HUES6 (cell line): ENCODE results near the gene CGB7.

Source experiments
- H3K27ac ChIP-seq: 2 replicates; pipeline ENCODE4 v1.7.0; 2013; ENCODE audit warnings: low read depth, mild to moderate bottlenecking, low read length, inconsistent platforms
- H3K27me3 ChIP-seq: 2 replicates; pipeline ENCODE4 v1.6.1; 2013; ENCODE audit warnings: low read length; ENCODE audit not compliant: control insufficient read depth, insufficient read depth
- H3K36me3 ChIP-seq: 2 replicates; pipeline ENCODE4 v1.6.1; 2013; ENCODE audit warnings: low read length; ENCODE audit not compliant: control insufficient read depth, insufficient read depth
- H3K4me1 ChIP-seq: 2 replicates; pipeline ENCODE4 v1.6.1; 2013; ENCODE audit warnings: low read length; ENCODE audit not compliant: control insufficient read depth, insufficient read depth
- H3K4me3 ChIP-seq: 2 replicates; pipeline ENCODE4 v1.5.1; 2013; ENCODE audit warnings: low read depth, low read length
- H3K9ac ChIP-seq: one replicate; pipeline ENCODE4 v1.6.1; 2013; ENCODE audit warnings: mild to moderate bottlenecking, low read length
- H3K9me3 ChIP-seq: 2 replicates; pipeline ENCODE4 v1.6.1; 2013; ENCODE audit warnings: low read depth, low read length; ENCODE audit not compliant: control insufficient read depth, insufficient read depth

Gene CGB7

DNA sequence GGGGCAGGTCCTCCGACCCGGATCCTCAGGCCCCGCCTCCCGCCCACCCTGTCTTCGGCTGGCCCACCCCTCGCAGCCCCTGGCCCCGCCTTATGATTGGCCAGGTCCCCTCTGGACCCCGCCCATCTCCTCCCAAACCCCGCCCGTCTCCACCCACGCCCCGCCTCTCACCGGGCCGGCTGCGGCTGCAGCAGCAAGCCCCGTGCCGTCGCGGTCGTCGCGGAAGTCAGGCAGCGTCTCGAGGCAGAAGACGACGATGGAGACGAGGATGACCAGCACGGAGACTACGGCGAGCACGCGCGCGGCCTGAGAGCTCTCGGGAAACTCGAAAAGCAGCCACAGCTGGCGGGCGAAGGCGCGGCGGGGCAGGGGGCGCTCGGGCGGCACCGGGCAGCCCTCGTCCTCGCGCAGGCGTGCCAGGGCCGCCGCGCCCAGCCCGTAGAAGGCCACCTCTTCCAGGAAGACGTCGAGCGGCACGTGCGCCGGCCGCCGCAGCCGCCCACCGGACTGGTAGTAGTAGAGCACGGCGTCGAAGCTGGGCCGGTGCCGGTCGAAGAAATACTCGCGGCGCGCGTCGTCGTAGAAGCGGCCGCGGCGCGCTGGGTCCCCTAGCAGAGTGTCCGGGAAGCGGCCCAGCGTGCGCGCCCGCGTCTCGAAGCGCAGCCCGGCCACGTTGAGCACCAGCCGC, 14.5 kb upstream of the CGB7 start:
- H3K27me3 ChIP-seq: peaks cover 76% of the 10 kb centered on the region

DNA sequence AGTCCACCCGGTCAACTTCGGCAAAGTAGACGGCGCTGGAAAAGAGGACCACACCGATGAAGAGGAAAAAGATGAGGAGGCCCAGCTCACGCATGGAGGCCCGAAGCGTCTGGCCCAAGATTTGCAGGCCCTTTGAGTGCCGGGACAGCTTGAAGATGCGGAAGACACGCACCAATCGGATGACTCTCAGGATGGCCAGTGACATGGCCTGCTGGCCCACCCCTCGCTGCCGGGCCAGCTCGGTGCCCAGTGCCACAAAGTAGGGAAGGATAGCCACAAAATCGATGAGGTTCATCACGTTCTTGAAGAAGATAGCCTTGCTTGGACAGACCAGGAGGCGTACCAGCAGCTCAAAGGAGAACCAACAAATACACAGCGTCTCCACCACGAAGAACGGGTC, 12.9 kb upstream of the CGB7 start:
- no peak overlapping the region for H3K4me3 ChIP-seq
- no peak overlapping the region for H3K27ac ChIP-seq
- H3K9me3 ChIP-seq: 0 out of 2 replicates have a peak, but pooled peaks cover 3% of the 10 kb centered on the region
- H3K27me3 ChIP-seq: peaks cover 92% of the 10 kb centered on the region
- H3K9ac ChIP-seq: no peak overlapping the region
- H3K4me1 ChIP-seq: peaks cover 16% of the 10 kb centered on the region
- no peaks in the 10 kb centered on the region for H3K36me3 ChIP-seq

More for the DNA sequence above, 14.5 kb upstream of the CGB7 start:
- Histone ChIP-seq H3K4me3 (peak overlapping the region; percentile 46; the same call in 1 of the 2 replicates), H3K27ac (no peak overlapping the region), H3K9ac (no peak overlapping the region), H3K4me1 (peaks cover 6% of the 10 kb centered on the region; the same call in 1 of the 2 replicates), H3K9me3 (0 out of 2 replicates have a peak, but pooled peaks cover 3% of the 10 kb centered on the region), H3K36me3 (no peaks in the 10 kb centered on the region)

DNA sequence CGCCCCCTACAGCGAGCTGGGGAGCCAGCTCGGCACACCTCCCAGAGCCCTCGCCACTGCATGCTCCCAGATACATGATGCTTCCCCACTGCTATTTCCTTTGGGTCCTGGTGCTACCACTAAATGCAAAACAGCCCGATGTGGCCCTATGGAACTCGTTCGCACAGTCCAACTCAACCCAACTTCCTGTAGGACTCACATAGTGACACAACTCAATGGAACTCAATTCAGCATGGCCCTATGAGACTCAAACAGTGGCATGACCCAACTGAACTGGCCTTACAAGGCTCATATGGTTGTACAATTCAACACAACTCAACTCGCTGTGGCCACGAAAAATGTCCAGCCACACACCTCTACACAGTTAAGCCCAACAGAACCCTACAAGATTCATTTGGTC, 11.5 kb upstream of the CGB7 start:
- Histone ChIP-seq H3K27me3 (peaks cover 87% of the 10 kb centered on the region), H3K9ac (no peak overlapping the region), H3K4me1 (peaks cover 25% of the 10 kb centered on the region), H3K27ac (no peak overlapping the region), H3K36me3 (no peaks in the 10 kb centered on the region), H3K4me3 (no peak overlapping the region), H3K9me3 (0 out of 2 replicates have a peak, but pooled peaks cover 3% of the 10 kb centered on the region)

DNA sequence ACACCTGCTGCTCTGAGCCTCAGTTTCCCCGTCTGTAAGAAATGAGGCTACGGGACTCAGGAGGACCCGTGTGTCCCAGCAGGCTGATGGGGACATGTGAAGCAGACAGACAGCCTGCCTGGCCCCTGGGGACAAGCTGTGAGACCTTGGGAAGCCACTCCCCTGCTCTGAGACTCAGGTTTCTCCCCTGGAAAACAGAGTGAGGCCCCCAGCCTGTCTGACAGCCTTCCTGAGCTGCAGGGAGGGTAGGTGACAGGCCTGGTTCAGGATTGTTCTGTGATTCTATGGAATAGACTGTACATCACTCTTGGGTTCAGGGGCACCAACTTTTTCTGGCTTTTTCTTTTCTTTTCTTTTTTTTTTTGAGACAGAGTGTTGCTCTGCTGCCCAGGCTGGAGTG, 10.0 kb upstream of the CGB7 start:
- 0 out of 2 replicates have a peak, but pooled peaks cover 3% of the 10 kb centered on the region for H3K9me3 ChIP-seq
- no peaks in the 10 kb centered on the region for H3K36me3 ChIP-seq
- peaks cover 73% of the 10 kb centered on the region for H3K27me3 ChIP-seq
- no peak overlapping the region for H3K4me3 ChIP-seq
- peaks cover 25% of the 10 kb centered on the region for H3K4me1 ChIP-seq
- no peak overlapping the region for H3K27ac ChIP-seq
- no peak overlapping the region for H3K9ac ChIP-seq

DNA sequence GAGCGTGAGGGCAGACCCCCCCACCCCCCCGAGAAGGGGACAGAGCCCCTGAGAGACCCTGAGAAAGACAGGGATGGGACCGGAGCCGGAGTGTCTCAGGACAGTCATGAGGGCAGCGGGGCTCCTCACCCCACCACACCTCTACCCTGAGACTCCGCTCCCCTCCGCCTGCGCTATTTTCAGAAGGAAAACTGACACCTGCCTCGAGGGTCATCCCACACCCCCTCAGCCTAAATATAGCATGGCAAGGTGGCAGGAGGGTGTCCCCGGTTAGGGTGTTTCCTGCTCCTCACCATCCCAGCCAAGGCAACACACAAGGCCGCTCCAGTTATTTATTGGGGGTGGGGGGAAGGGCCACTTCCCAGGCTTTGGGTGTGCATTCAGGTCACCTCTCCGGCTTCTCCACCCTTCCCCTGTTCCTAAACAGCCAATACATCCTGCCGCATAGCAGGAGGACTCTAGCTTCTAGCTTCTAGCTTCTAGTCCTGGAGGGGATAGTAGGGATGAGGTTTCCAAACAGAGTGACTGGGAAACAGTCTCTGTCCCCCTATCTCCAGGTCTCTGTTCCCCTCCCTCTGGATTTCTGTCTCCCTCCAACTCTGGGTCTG, 8.5 kb upstream of the CGB7 start:
- Histone ChIP-seq H3K4me1 (peaks cover 25% of the 10 kb centered on the region), H3K27me3 (peaks cover 63% of the 10 kb centered on the region), H3K9me3 (0 out of 2 replicates have a peak, but pooled peaks cover 3% of the 10 kb centered on the region), H3K4me3 (peak overlapping the region; percentile 58; the same call in 1 of the 2 replicates), H3K27ac (no peak overlapping the region), H3K9ac (no peak overlapping the region), H3K36me3 (no peaks in the 10 kb centered on the region)

DNA sequence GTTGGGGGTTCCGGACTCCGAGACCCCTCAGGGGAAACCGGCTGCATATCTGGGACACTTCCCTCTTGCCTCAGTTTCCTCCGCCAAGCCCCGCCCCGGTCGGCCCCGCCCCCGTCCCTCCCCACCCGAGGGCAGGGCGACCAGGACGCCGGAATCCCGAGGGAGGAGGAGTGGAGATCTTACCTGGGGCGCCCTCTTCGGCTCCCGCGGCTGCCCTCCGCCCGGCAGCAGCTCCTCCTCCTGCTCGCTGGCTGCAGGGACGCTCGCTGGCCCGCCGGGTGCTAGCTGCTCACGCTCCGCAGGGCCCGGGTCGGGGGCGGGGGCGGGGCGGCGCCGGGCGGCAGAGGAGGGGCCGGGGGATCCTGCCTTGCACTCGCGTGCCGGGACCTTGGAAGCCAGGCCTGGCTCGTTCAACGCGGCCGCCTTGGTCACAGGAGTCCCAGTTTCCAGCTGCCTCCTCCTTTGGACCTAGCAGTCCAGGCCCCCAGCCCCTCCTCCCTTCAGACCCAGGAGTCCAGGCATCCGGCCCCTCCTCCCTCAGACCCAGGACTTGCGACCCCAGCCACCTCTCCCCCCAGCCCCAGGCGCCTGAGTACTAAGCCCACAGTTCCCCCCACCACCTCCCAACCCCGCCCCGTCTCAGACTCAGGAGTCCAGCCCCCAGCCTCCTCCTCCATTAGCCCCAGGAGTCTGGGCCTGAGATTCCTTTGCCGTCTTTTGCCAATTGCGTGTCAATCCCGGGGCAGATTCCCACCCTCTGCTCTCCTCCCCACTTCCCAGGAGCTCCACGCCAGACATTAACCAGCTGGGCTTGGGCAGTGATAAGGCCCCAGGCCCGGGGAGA, 7.4 kb upstream of the CGB7 start, which contains the start of gene NTF4:
Gene NTF4 (minus strand): TSS at position 51 of the 844 bp plus-strand sequence. CDS start 2,821 bp downstream, outside the sequence.
- H3K4me3 ChIP-seq: peak within 1 kb of the TSS; percentile 58

DNA sequence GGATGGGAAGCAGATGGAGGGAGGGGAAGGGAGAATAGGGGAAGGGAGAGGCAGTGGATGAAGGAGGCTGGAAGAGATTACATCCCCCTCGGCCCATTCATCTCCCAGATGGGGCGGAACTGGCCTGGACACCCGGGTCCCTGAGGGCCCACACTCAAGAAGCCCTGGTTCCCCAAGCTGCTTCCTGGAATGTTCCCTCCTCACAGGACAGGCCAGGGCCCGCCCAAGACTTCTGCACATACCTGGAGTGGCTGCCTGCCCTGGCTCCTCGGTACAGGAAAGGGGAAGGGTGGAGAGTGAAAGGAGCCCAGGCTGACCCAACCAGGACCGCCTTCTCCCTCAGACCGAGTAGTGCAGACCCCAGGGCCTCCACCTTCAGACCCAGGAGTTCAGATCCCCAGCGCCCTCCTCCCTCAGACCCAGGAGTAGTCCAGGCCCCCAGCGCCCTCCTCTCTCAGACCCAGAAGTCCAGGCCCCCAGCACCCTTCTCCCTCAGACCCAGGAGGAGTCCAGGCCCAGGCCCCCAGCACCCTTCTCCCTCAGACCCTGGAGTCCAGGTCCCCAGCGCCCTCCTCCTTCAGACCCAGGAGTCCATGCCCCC, 6.6 kb upstream of the CGB7 start:
- Histone ChIP-seq H3K4me3 (peak overlapping the region; percentile 58), H3K27ac (no peak overlapping the region), H3K36me3 (no peaks in the 10 kb centered on the region), H3K4me1 (peaks cover 25% of the 10 kb centered on the region), H3K9ac (no peak overlapping the region), H3K9me3 (no peaks in the 10 kb centered on the region), H3K27me3 (peaks cover 59% of the 10 kb centered on the region)

More for the DNA sequence above, 7.4 kb upstream of the CGB7 start, which contains the start of gene NTF4:
- Histone ChIP-seq H3K27me3 (peaks cover 60% of the 10 kb centered on the region), H3K36me3 (no peaks in the 10 kb centered on the region), H3K9me3 (no peaks in the 10 kb centered on the region), H3K9ac (peak within 1 kb of the TSS; percentile 7), H3K27ac (no peak within 1 kb of the TSS), H3K4me1 (peaks cover 25% of the 10 kb centered on the region)

DNA sequence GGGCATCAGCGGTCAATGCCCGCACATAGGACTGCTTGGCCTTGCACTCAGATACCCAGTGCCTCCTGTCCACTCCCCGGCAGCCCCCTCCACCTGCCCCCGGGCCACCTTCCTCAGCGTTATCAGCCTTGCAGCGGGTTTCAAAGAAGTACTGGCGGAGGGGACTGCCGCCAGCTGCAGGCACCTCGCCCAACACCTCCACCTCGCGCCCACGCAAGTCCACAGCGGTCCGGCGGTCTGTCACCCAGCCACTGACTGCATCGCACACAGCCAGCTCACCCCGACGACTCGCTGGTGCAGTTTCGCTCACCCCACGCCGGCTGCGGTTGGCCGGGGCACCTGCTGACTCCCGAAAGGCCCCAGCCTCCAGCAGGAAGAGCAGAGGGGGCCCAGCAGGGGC, 3.9 kb upstream of the CGB7 start:
- H3K9me3 ChIP-seq: no peaks in the 10 kb centered on the region
- no peaks in the 10 kb centered on the region for H3K36me3 ChIP-seq
- peaks cover 59% of the 10 kb centered on the region for H3K27me3 ChIP-seq
- H3K4me3 ChIP-seq: no peak overlapping the region
- peaks cover 35% of the 10 kb centered on the region for H3K4me1 ChIP-seq
- no peak overlapping the region for H3K9ac ChIP-seq
- H3K27ac ChIP-seq: no peak overlapping the region

DNA sequence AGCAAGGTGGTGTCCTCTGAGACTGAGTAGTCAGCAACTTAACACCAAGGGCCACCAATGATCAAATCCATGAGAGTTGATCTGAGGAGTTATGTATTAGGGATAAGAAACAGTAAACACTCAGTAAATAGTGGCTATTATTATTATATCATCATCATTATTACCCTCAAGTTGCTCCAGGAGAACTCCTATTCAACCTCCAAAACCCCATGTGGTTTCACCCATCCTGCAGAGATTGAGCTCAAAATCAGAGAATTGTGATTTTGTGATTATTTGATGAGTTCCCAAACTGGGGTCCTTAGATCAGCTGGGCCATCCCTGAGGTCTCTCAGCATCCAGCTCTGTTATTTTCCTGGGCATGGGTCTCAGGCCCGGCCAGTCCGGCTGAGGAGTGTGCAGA, 3.5 kb upstream of the CGB7 start:
- Histone ChIP-seq H3K4me1 (peaks cover 34% of the 10 kb centered on the region), H3K4me3 (no peak overlapping the region), H3K27me3 (peaks cover 59% of the 10 kb centered on the region), H3K9me3 (no peaks in the 10 kb centered on the region), H3K27ac (no peak overlapping the region), H3K9ac (no peak overlapping the region), H3K36me3 (no peaks in the 10 kb centered on the region)

DNA sequence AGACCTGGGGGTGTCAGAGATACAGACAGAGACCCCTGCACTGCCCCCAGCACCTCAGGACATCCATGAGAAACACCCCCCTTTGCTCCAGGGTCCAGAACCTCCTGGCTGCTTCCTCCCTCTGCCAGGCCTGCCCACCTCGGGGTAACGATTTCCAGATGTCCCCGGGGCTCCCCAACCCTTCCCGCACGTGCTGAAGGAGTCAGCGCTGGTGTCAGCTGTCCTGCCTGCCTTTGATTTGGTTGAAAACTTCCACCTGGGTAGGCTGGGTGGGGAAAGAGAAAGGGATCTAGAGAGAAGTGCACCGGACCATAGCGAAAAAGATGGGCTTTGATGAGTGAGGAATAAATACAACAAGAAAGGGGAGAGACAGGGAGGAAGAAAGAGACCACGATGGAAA, 1.5 kb upstream of the CGB7 start:
- Histone ChIP-seq H3K9me3 (no peaks in the 10 kb centered on the region), H3K4me3 (no peak overlapping the region), H3K27me3 (peaks cover 62% of the 10 kb centered on the region), H3K36me3 (no peaks in the 10 kb centered on the region), H3K4me1 (peaks cover 19% of the 10 kb centered on the region; the same call in 1 of the 2 replicates), H3K9ac (no peak overlapping the region), H3K27ac (no peak overlapping the region)
